ENCODE measurements around the gene NMD3.

DNA sequence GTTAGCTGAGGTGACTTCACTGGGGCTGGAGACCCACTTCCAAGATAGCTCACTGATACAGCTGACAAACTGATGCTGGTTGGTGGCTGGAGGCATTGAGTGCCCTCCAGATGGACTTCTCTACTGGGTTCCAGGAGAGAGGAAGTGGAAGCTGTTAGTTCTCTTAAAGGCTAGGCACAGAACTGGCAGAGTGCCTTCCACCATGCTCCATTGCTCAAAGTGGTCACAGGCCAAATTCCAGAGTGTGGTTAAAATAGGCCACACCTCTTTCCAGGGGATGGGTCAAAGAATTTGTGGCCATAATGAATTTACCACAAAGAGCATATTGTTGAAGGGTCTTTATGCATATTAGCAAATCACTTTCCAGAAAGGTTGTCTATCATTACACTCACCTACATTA is 74.2 kb downstream of the NMD3 start:
- TF ChIP-seq CTCF (IDR thresholded peaks at IDR 0.05): no peak
- TF ChIP-seq POLR2A (IDR thresholded peaks at IDR 0.05): no peak

Data from Peyer's patch (tissue), 4 donors.